ENCODE data around the gene SIX1. TPM values are rescaled to one million over a fixed set of nuclear protein-coding genes. Genes with fewer than 3 reads are reported as not detected.

SIX1 gene
- total and polyA plus RNA-seq, 2 of the 4 experiments (the other 2 are of a cell fraction), result 7.7 to 15.0 TPM

DNA sequence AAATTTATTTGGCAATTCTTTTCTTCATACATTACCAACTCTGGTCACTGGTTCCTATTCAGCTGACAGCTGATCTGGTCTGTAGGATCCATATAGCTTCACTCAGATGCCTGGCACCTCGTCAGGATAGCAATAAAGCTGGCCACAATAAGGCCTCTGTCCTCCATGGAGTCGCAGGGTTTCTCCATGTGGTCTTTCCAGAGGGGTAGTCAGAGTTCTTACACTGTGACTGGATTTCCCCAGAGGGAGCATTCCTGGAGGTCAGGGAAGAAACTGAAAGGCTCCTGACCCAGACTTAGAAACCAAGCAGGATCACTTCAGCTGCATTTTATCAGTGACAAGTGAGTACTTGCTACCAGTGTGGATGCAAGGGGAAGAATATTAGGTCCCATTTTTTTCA, 34.9 kb upstream of the SIX1 start:
- Histone ChIP-seq H3K56ac (ENCODE audit: extremely low read depth, insufficient read depth, low read length) (no peak overlapping the region), H4K91ac (ENCODE audit: insufficient read depth, low read depth, low read length) (no peak overlapping the region), H3K9me3 (ENCODE audit: control insufficient read depth, insufficient read depth, low read length) (no peaks in the 10 kb centered on the region), H2BK120ac (ENCODE audit: low read depth, low read length) (no peak overlapping the region), H3K23ac (ENCODE audit: low read depth, low read length) (no peak overlapping the region), H2AK9ac (replicated peaks; ENCODE audit: low read depth, low read length, poor library complexity) (no peak overlapping the region), H3K27me3 (ENCODE audit: control insufficient read depth, insufficient read depth, low read length) (no peaks in the 10 kb centered on the region), H2BK15ac (ENCODE audit: low read depth, low read length) (no peak overlapping the region), H3K18ac (ENCODE audit: low read depth, low read length) (no peak overlapping the region), H4K5ac (ENCODE audit: low read depth, low read length) (no peak overlapping the region), H4K20me1 (ENCODE audit: insufficient read depth, low read length) (no peaks in the 10 kb centered on the region), H3K4me2 (ENCODE audit: low read depth, low read length) (no peak overlapping the region), H3K4me3 (ENCODE audit: insufficient read depth, low read depth, low read length) (no peak overlapping the region), H3K79me1 (ENCODE audit: low read depth in 1 of 2, low read length in 2 of 2) (no peaks in the 10 kb centered on the region), H3K4ac (ENCODE audit: low read depth, low read length) (no peak overlapping the region), H2BK5ac (ENCODE audit: low read depth, low read length, poor library complexity, severe bottlenecking) (no peak overlapping the region), H2AK5ac (ENCODE audit: low read depth, low read length) (no peak overlapping the region), H3K14ac (replicated peaks; ENCODE audit: low read depth, low read length) (no peak overlapping the region), H3K4me1 (ENCODE audit: control insufficient read depth, insufficient read depth, low read length) (no peaks in the 10 kb centered on the region), H2AFZ (replicated peaks; ENCODE audit: low read length, poor library complexity) (no peak overlapping the region), H2BK20ac (ENCODE audit: low read depth, low read length) (no peak overlapping the region), H3K36me3 (ENCODE audit: control insufficient read depth, insufficient read depth, low read length) (no peaks in the 10 kb centered on the region), H3K9me1 (ENCODE audit: insufficient read depth, low read length) (no peaks in the 10 kb centered on the region), H4K8ac (ENCODE audit: low read depth in 2 of 2, low read length in 2 of 2) (no peak overlapping the region), H3K27ac (ENCODE audit: insufficient read depth, low read length) (no peak overlapping the region), H3K9ac (ENCODE audit: low read depth, low read length) (no peak overlapping the region)
- DNase-seq (no peak), ATAC-seq (ENCODE audit: low read depth) (no peak)
- dilution Hi-C loops (cut with HindIII; ENCODE audit: low sequenced_read_pairs, unreplicated experiment), result no loop called here
- intact Hi-C loops (cut with micrococcal nuclease), result no loop called here
- POLR2A ChIA-PET (ENCODE audit: unreplicated experiment), result no interaction called here
- TF ChIP-seq, protein P1, sequence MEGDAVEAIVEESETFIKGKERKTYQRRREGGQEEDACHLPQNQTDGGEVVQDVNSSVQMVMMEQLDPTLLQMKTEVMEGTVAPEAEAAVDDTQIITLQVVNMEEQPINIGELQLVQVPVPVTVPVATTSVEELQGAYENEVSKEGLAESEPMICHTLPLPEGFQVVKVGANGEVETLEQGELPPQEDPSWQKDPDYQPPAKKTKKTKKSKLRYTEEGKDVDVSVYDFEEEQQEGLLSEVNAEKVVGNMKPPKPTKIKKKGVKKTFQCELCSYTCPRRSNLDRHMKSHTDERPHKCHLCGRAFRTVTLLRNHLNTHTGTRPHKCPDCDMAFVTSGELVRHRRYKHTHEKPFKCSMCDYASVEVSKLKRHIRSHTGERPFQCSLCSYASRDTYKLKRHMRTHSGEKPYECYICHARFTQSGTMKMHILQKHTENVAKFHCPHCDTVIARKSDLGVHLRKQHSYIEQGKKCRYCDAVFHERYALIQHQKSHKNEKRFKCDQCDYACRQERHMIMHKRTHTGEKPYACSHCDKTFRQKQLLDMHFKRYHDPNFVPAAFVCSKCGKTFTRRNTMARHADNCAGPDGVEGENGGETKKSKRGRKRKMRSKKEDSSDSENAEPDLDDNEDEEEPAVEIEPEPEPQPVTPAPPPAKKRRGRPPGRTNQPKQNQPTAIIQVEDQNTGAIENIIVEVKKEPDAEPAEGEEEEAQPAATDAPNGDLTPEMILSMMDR (conservative IDR thresholded peaks at IDR 0.05; ENCODE audit: low read depth, low read length), result no peak
- no peak for TF ChIP-seq FOS (IDR thresholded peaks at IDR 0.05; ENCODE audit: low read depth, low read length)
- no peak for TF ChIP-seq CHD1 (IDR thresholded peaks at IDR 0.05; ENCODE audit: low read depth, low read length)
- no peak for TF ChIP-seq CEBPB (IDR thresholded peaks at IDR 0.05; ENCODE audit: low read depth, low read length)
- TF ChIP-seq MAFK (IDR thresholded peaks at IDR 0.05; ENCODE audit: low read depth, low read length), result no peak
- TF ChIP-seq NFE2L2 (IDR thresholded peaks at IDR 0.05; ENCODE audit: low read depth, low read length), result no peak
- TF ChIP-seq MAZ (IDR thresholded peaks at IDR 0.05; ENCODE audit: borderline replicate concordance, low read depth, low read length), result no peak
- no peak for TF ChIP-seq RFX5 (IDR thresholded peaks at IDR 0.05; ENCODE audit: low read depth, low read length)
- no peak for TF ChIP-seq POLR2A (IDR thresholded peaks at IDR 0.05; ENCODE audit: low read depth, low read length)
- no peak for TF ChIP-seq RAD21 (IDR thresholded peaks at IDR 0.05; ENCODE audit: low read length)
- TF ChIP-seq RCOR1 (IDR thresholded peaks at IDR 0.05; ENCODE audit: insufficient replicate concordance, low read length), result no peak
- TF ChIP-seq, protein P2, sequence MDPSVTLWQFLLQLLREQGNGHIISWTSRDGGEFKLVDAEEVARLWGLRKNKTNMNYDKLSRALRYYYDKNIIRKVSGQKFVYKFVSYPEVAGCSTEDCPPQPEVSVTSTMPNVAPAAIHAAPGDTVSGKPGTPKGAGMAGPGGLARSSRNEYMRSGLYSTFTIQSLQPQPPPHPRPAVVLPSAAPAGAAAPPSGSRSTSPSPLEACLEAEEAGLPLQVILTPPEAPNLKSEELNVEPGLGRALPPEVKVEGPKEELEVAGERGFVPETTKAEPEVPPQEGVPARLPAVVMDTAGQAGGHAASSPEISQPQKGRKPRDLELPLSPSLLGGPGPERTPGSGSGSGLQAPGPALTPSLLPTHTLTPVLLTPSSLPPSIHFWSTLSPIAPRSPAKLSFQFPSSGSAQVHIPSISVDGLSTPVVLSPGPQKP (IDR thresholded peaks at IDR 0.05; ENCODE audit: borderline replicate concordance, low read depth, low read length), result no peak
- no peak for TF ChIP-seq MXI1 (IDR thresholded peaks at IDR 0.05; ENCODE audit: borderline replicate concordance, low read depth, low read length)
- no peak for TF ChIP-seq BHLHE40 (IDR thresholded peaks at IDR 0.05; ENCODE audit: low read depth, low read length)
- TF ChIP-seq SMC3 (IDR thresholded peaks at IDR 0.05; ENCODE audit: low read depth, low read length), result no peak
- TF ChIP-seq, protein P3, sequence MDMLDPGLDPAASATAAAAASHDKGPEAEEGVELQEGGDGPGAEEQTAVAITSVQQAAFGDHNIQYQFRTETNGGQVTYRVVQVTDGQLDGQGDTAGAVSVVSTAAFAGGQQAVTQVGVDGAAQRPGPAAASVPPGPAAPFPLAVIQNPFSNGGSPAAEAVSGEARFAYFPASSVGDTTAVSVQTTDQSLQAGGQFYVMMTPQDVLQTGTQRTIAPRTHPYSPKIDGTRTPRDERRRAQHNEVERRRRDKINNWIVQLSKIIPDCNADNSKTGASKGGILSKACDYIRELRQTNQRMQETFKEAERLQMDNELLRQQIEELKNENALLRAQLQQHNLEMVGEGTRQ (IDR thresholded peaks at IDR 0.05; ENCODE audit: low read depth, low read length), result no peak
- BruUV-seq (replicated peaks), result no TSS peak
- in situ Hi-C loops (cut with MboI; ENCODE audit: low sequenced_read_pairs), result no loop called here
- 83% methylated on average over 1 of the region's 2 CpGs; no CpG with 5 or more reads in 1 of the 2 experiments for WGBS, 2 experiments (ENCODE audit: extremely low coverage in 2 of 2, insufficient read length in 1 of 2)
- CTCF ChIA-PET, result no interaction called here
